GM11168 (cell line): Measurements from ENCODE around the gene DOCK9.

Experiments used
- in situ Hi-C: fragments of 300-500 bp; cut with MboI; formaldehyde crosslinking; loops from one replicate; pipeline ENCODE4 v1.12.0; 2022; ENCODE audit warnings: low sequenced_read_pairs; ENCODE audit not compliant: unreplicated experiment

The DOCK9 gene

DNA sequence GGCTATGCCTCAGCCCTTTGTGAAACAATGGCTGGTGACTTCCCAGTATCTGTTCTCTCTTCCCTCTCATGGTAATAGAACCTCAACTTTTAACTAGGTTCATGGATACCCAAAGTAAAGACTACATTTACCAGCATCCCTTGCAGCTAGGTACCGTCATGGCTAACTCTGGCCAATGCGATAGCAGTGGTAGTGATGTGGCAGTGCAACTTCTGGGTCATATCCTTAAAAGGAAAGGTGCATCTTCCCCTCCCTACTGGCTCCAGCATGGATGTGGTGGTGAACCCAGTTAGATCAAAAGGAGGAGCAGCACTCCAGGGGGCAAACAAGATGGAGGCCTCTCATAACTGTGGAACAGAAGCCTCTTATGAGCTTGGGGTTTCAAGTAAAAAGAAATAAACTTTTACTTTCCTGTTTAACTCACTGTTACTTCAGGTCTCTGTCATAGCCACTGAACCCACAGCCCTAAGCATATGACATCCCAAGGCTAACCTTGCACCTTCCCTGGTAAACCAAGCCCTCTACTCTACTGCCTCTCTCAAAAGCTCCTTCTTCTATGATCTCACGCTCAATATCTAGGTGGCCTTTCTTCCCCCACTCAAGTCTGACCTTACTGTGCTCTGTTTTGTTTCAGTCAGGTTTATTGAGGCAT lies 104.4 kb downstream of the DOCK9 start:
- in situ Hi-C loops: loop anchor here (25.0 kb wide), 1 partner anchor 389 kb away; the partner anchor contains the start of gene GPR18

DNA sequence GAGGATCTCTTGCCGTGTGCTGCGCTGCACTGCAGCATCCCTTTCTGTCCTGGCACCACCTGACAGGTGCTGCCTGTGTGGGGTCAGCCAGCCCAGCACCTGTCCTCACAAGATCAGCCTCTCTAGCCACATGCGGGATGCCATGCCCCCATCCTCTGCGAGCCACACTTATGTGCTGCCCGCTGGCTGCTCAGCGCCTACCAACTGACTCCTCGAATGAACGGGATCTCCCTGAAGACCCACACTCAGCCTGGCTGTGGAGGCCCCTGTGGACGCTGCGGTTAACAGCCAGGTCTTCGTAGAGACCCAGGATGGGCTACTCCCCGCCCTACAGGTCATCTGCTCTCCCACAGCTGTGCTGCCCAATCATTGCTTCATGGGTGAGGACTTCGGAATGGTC lies 106.1 kb downstream of the DOCK9 start:
- in situ Hi-C loops: loop anchor here (25.0 kb wide), 1 partner anchor 391 kb away; the partner anchor contains the start of gene GPR18

DNA sequence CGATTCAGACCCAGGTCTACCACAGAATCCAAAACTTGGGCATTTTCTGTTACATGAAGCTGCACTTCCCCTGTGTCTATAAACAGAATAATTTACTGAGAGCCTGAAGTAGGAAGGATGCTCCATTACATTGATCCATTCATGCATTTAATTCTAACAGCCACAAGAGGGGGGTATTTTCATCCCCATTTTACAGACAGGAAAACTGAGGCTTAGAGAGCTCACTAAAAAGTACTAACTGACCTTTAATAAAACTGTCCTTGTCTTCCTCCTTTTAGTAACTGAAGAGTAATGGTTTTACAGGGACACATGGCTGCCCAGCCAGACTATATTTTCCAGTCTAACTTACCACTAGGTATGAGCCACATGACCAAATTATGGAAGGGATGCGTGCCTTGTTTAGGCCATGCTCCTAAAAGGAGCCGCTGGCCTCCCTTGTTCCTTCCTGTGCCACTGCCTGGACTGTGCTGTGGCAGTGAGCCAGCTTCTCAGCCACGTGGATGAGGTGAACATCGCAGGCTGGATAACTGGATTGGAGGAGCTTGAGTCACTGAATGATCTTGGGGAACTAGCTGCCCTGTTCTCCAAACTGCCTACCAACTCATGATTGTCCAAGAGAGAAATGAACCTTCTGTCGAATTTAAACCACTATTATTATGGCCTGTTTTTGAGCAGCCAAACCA lies 108.3 kb downstream of the DOCK9 start:
- in situ Hi-C loops: loop anchor here (25.0 kb wide), 1 partner anchor 393 kb away; the partner anchor contains the start of gene GPR18

DNA sequence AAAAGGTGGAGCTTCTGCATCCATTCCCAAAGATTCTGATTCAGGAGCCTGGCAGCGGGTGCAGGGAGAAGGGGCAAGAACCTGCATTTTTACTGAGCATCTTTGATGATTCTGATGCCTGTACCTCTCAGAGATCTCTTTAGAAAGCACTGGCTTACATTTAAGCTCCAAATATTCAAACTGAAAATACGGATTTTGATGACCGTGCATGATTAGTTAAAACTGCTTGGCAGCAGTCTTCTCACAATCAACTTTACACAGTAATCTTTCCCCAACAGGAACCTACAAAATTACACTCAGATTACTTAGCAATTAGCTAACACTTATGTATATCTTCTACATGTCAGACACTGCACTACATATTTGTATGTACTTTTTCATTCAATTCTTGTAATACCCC lies 108.9 kb downstream of the DOCK9 start:
- in situ Hi-C loops: loop anchor here (25.0 kb wide), 1 partner anchor 393 kb away; the partner anchor contains the start of gene GPR18

DNA sequence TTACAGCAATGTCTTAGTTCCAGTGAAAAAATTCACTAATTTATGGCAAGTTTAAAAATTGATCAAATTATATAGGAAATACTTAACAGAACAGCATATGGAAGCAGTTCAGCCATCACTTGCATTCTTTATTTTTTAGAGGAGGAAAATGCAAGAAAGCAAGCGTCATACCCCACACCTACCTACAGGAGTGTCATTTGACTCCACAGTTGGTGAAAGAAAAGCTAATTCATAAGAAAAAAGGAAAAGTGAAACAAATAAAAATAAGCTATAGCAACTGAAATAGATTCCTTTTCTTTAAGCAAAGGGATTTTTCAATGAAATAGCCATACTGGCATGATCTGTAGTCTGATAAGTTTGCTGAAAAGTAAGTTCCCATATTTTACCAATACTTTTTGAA lies 111.0 kb downstream of the DOCK9 start:
- in situ Hi-C loops: loop anchor here (25.0 kb wide), 1 partner anchor 395 kb away; the partner anchor contains the start of gene GPR18

DNA sequence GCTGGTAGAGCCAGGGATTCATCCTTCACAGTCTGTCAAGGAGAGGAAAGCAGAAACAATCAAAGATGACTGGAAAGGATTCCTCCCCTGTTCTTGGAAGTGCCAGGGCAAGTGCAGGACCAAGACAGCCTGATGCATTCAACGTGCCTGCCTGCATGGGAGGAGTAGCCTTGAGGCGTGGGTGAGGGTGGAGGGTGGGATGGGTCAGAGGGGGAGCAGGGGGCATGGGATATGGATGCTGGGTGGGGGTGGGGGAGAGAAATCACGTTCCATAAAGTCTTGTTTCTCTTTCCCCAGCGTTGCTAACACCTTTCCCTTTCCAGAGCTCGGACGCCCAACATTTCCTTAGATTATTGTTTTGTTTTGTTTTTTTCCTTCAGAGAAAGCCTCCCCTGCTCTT lies 117.4 kb downstream of the DOCK9 start:
- in situ Hi-C loops: loop anchor here (25.0 kb wide), 1 partner anchor 402 kb away; the partner anchor contains the start of gene GPR18

DNA sequence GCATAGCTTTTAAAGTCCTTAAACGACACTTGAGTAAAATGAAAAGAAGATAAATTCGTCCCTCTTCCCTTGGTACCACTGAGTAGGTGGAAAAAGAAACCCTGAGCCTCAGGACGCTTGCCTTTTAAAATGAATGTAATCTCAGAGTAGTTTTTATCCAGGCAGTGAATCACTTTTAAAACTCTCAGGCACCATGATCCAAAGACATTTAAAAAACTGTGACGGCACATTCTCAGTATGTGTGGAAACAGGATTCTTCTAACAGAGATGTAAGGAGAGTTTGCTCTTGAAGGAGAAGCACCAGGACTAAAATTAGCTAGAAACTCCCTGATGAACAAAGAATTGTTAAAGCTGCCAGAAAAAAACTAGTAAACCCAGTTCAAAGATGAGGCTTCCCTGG lies 119.7 kb downstream of the DOCK9 start:
- in situ Hi-C loops: loop anchor here (25.0 kb wide), 1 partner anchor 404 kb away; the partner anchor contains the start of gene GPR18

DNA sequence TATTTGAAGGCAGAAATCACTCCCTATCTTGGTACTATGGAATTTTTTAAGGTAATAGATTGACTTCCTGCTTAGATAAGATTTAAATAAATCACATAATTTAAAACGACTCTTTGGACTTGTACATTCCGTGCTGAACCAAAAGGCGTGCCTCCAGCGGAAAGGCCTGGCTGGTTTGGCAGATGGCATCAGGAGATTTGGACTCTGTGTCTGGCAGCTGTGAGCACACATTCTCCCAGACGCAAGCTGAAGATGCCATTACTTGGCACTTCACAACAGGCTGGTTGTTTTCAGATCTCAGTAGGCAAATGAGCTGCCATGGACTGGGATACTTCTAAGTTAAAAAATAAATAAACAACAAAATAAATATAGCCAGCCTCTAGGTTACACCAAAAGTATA lies 120.9 kb downstream of the DOCK9 start:
- in situ Hi-C loops: loop anchor here (25.0 kb wide), 1 partner anchor 405 kb away; the partner anchor contains the start of gene GPR18

DNA sequence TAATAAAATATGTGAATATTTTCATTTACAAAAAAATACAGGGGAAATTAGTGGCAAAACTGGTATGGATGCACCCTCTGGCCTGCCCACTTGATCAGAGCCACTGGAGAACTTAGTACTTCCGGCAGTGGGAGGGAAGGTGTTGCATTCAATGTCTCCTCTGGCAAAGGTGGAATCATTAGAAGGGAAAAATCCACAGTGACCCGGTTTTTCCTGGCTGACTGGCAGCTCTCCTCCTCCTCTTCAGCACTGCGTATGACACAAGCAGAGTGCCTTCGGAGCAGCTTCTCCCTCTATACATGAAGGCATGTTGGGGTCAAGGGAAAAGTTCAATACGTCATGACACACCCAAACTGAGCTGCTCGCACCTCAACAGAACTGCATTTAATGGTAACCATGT lies 123.4 kb downstream of the DOCK9 start:
- in situ Hi-C loops: loop anchor here (25.0 kb wide), 1 partner anchor 408 kb away; the partner anchor contains the start of gene GPR18

DNA sequence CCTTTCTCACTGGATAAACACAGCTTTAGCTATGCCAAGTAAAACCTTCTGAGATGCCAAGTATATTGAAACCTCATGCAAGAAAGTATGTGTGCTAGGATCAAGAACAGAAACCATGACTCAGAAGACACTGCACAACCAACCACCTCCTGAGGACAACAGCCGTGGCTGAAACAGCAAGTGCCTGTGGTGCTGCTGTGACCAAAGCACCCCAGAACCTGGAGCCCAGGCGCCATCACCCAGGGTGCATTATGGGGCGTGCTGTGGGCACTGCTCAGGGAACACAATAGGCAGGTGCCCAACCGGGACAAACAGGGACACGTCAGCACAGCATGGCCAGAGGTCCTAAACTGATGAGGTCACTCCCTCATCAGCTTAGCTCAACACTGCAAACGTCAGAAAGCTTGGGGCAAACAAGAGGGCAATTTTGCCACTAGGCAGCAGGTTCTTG lies 124.1 kb downstream of the DOCK9 start:
- in situ Hi-C loops: loop anchor here (25.0 kb wide), 1 partner anchor 409 kb away; the partner anchor contains the start of gene GPR18

DNA sequence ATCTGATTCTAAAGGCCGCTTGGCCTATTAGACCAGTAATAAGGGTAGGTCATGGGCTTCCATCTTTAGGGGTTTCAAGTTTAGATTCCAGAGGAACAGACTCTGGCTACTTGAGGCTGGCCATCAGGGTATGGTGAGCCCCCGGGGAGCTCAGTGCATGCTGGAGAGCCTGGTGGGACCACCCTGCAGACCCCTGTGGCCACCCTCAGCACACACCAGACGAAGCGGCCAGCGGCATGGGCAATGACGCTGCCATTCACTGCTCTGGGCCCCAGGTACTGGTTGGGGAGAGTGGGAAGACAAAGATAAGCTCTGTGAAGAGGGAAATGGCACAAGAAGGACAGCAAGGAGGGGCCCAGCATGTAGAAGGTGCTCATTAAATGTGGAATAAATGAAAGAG lies 126.6 kb downstream of the DOCK9 start:
- in situ Hi-C loops: loop anchor here (25.0 kb wide), 1 partner anchor 411 kb away; the partner anchor contains the start of gene GPR18

DNA sequence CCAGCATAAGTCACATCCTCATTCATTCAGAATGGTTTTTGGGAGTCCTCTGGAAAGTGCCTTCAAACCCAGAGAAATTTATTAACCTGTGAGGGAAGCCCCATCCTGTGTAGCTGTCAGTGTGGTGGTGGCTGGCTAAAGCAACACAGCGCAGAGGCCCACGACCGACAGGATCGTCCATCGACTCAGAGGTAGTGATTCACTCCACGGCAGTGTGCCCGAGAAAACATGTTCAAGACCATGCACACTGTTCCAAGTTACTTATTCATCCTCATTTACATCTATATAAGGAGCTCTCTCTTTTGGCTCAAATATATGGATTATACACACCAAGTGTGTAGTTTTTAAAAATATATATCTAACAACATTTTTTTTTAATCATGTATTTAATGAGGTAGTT lies 129.1 kb downstream of the DOCK9 start:
- in situ Hi-C loops: no loop called here

DNA sequence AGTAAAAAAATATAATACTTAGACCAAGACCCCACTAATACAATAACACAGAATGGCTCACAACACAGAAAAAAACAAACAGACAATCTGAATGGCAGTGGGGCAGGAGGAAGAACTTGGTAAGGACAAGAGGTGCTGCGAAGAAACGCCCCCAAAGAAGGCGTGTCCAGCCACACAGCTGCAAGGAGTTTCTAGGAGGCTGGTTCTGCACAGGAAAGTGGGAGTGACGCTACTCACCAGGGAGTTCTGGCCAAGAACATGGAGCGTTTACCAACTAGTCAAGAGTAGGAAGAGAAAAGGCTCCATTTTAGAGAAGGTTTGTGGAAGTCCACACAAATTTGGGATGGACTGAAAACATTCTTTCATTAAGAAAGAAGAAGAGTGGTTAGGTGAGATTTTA lies 130.1 kb downstream of the DOCK9 start:
- in situ Hi-C loops: no loop called here

DNA sequence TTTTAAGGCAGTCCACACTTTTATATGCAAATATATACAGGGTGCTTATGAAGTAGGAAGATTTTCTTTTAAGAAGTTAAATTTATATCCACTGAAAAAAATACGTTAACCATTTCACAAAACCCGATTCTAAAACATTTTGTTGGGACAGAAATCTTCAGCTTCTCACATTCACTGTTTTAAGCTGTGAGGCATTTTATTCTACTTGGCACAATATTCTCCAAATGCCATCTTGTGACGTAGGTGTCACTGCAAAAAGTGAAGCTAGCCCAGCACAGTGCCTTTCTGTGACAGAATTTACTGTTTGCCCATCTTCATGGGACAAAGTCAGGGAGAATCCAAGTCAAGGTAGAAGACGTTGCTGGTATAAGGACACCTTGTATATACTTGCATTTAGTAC lies 130.9 kb downstream of the DOCK9 start:
- in situ Hi-C loops: no loop called here

DNA sequence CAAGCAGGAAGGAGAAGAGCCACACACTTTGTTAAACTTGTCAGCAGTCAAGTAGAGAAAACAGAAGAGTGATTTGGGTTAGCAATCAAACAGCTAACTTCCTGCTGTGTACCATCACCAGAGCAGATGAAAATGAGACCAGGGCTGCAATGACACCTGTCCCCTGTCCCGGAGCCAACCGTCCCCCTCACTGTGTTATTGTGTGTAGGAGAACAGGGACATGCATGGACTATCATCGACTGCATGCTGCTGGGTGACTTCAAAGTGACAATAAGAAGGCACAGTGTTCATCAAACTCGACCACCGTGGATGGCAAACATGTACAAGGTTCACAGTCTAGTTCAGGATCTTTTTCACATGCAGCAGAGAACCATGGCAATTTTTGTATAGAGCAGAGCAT lies 131.3 kb downstream of the DOCK9 start:
- in situ Hi-C loops: no loop called here

DNA sequence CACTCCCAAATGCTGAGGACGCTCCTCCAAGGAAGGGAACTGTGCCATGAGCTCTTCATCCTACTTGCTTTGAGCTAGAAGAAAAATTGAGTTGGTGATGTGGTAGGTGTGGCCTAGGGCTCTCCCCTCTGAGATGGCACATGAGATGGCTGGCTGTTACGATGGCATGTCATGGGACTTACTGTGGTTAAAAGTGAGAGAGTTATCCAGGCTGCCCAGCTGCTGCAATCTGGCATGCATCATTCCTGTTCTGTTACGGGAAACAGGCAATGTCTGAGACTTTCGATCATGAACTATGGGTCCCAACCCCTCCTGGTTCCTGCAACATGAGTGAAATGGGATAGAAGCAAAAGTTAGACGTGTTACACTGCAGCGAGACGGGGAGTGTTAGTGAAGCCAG lies 132.1 kb downstream of the DOCK9 start:
- in situ Hi-C loops: no loop called here

DNA sequence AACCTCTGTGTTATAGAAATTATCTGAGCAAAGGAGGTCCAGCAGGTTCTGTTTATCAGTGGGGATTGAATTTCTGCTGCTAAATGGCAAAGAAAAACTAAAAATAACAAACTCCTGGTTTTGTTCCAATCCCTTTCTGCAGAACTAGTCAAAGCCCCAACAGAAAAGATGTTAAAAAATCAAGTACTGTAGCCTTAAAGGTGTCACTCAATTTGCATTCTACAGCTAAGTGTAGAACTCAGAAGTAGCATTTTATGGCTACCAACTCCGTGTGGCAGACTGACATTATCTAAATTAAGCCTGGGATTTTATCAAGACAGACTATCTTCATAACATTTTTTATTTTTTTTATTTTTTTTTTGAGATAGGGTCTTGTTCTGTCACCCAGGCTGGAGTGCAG lies 133.8 kb downstream of the DOCK9 start:
- in situ Hi-C loops: no loop called here

DNA sequence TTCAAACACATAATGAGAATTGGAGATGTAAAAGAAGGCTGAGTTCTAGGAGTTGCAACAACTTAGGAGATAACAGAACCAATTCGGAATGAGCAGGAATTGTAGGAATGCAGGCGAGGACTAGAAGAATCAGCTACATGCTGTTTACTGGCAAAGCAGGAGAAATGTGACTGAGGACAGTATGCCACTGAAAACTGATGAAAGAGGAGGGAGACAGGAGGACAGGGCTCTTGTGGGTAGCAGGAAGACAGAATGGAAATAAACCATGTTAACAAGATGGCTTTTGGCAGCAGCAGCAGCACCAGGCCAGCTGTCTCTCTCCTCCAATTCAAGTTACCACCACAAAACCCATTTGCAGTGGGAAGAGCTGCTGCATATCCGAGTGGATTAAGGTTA lies 134.4 kb downstream of the DOCK9 start:
- in situ Hi-C loops: no loop called here

DNA sequence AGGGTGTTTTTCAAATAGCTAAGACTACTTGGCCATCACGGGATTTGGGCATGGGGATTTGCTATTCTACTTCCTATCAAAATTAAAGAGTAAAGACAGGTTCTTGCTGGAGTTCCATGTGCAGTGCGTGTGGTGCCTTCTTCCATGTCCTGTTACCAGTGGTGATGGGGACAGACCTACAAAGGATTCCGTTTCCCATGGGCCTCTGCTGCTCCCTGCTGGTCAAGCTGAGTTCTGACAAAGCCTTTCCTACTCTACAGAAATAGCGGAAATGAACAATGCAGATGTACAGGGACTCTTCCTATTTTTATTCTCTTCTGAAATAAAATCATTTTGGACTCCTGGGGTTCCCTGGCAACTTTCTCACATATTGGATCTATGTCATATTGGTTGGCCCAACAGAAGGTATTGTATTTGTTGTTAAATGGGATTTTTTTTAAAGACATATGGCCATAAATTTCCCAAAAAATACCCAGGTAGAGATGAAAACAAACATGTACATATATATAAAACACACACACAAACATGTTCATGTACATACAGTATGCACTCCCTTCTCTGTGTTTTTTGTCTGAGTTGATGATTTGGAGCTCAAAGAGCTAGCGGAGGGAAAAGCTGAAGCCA lies 134.9 kb downstream of the DOCK9 start:
- in situ Hi-C loops: no loop called here

DNA sequence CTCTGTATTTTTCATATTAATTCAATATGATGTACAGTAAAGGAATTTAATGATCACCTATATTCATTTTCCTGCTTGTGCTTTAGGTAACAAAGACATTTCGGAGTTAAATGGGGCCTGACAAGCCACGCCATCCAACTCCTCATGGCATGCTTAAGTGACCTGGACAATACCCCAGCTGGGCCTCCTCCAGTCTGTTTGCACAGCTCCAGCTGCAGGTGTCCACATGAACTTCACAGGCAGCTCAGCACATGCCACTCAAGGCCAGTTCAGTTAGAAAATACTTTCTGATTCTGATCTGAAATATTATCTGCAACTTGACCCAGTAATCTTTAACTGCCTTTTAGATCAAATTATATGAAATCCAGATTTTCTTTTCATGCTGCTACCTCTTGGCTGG lies 135.8 kb downstream of the DOCK9 start:
- in situ Hi-C loops: no loop called here
